Measurements from ENCODE around the gene MGME1. TPM values are rescaled to one million over a fixed set of nuclear protein-coding genes. Genes with fewer than 3 reads are reported as not detected.

Gene MGME1
- total and polyA plus RNA-seq, 9 of the 15 experiments (the other 6 are each of a cell fraction or from before 2014, with no cell fraction given) = 13.4 to 45.1 (median 30.6) TPM

DNA sequence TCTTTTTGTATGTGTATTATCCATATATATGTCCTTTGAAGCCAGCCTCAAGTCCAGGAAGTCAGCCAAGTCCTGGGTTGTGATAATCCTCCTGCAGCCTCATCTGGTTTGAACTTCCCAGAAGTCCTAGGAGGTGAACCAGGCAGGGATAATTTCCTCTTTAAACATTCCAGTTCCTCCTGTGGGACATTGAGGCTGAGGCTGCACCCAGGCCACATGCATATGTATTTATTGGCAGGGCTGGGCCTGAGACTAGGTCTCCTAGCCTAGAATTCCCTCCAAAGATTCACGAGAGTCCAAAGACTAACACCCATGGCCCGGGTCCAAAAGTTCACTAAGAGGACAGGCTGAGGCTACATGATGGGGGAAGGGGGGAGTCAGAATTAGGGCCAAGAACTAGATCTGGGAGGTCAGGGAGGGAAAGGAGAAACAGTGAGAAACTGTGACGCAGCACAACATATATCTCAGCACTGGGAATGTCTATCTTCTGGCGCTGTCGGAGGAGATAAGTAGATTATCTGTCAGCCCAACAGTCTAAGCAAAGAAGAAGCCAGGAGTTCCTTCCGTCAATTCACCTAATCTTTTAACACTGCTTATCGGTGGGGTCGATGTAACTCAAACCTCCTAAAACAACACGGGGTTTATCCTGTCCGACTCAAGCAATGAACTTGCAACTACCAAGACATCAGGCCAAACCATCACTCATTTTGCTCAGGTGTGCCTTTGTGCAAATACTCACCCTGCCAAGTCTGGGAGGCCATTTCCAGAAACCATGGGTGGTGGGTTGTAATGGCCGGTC lies 43.5 kb upstream of the MGME1 start (continued):
- TF ChIP-seq, protein P1, sequence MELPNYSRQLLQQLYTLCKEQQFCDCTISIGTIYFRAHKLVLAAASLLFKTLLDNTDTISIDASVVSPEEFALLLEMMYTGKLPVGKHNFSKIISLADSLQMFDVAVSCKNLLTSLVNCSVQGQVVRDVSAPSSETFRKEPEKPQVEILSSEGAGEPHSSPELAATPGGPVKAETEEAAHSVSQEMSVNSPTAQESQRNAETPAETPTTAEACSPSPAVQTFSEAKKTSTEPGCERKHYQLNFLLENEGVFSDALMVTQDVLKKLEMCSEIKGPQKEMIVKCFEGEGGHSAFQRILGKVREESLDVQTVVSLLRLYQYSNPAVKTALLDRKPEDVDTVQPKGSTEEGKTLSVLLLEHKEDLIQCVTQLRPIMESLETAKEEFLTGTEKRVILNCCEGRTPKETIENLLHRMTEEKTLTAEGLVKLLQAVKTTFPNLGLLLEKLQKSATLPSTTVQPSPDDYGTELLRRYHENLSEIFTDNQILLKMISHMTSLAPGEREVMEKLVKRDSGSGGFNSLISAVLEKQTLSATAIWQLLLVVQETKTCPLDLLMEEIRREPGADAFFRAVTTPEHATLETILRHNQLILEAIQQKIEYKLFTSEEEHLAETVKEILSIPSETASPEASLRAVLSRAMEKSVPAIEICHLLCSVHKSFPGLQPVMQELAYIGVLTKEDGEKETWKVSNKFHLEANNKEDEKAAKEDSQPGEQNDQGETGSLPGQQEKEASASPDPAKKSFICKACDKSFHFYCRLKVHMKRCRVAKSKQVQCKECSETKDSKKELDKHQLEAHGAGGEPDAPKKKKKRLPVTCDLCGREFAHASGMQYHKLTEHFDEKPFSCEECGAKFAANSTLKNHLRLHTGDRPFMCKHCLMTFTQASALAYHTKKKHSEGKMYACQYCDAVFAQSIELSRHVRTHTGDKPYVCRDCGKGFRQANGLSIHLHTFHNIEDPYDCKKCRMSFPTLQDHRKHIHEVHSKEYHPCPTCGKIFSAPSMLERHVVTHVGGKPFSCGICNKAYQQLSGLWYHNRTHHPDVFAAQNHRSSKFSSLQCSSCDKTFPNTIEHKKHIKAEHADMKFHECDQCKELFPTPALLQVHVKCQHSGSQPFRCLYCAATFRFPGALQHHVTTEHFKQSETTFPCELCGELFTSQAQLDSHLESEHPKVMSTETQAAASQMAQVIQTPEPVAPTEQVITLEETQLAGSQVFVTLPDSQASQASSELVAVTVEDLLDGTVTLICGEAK (IDR thresholded peaks at IDR 0.05) = no peak; the same call in 1 of the 2 replicates
- TF ChIP-seq, protein P1 (CRISPR knock-in tag; IDR thresholded peaks at IDR 0.05) = no peak
- no peak for TF ChIP-seq PHF21A (IDR thresholded peaks at IDR 0.05; ENCODE audit: borderline replicate concordance, low read depth)
- TF ChIP-seq TFAP4 (CRISPR knock-in tag; IDR thresholded peaks at IDR 0.05; ENCODE audit: borderline replicate concordance) = no peak
- peak; percentile 95 for TF ChIP-seq EP300 (IDR thresholded peaks at IDR 0.05; ENCODE audit: low read length)
- no peak for TF ChIP-seq IRF1 (CRISPR knock-in tag; IDR thresholded peaks at IDR 0.05; ENCODE audit: borderline replicate concordance)
- no peak for TF ChIP-seq NFE2L1 (tag; IDR thresholded peaks at IDR 0.05; ENCODE audit: borderline replicate concordance, low read depth)
- no peak for TF ChIP-seq ZNF699 (CRISPR knock-in tag; IDR thresholded peaks at IDR 0.05; ENCODE audit: insufficient replicate concordance)
- TF ChIP-seq, protein P2, sequence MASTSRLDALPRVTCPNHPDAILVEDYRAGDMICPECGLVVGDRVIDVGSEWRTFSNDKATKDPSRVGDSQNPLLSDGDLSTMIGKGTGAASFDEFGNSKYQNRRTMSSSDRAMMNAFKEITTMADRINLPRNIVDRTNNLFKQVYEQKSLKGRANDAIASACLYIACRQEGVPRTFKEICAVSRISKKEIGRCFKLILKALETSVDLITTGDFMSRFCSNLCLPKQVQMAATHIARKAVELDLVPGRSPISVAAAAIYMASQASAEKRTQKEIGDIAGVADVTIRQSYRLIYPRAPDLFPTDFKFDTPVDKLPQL (IDR thresholded peaks at IDR 0.05; ENCODE audit: extremely low read depth, insufficient read length) = no peak
- TF ChIP-seq, protein P3, sequence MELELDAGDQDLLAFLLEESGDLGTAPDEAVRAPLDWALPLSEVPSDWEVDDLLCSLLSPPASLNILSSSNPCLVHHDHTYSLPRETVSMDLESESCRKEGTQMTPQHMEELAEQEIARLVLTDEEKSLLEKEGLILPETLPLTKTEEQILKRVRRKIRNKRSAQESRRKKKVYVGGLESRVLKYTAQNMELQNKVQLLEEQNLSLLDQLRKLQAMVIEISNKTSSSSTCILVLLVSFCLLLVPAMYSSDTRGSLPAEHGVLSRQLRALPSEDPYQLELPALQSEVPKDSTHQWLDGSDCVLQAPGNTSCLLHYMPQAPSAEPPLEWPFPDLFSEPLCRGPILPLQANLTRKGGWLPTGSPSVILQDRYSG (tag; conservative IDR thresholded peaks at IDR 0.05; ENCODE audit: low read depth) = no peak
- TF ChIP-seq SMAD3 (CRISPR knock-in tag; conservative IDR thresholded peaks at IDR 0.05) = no peak
- no peak for TF ChIP-seq SAFB (IDR thresholded peaks at IDR 0.05; ENCODE audit: borderline replicate concordance, low read depth, low read length)
- no peak for TF ChIP-seq ZC3H8 (IDR thresholded peaks at IDR 0.05)
- TF ChIP-seq TCFL5 (CRISPR knock-in tag; conservative IDR thresholded peaks at IDR 0.05) = no peak
- TF ChIP-seq SMARCE1 (IDR thresholded peaks at IDR 0.05) = peak; percentile 96
